TTC549 (cell line): ENCODE data around the gene SNRPB2.

ENCODE experiments used
- FAIRE-seq: peaks from 2 replicates; lab custom pipeline; 2012; peaks lifted over from hg19 to GRCh38; lab: Jason Lieb, UNC

SNRPB2 gene

GRCh38 chr20:16729565-16730460 lies at the start of gene SNRPB2:
TSS of gene SNRPB2 (plus strand) at chr20:16730026. CDS start at chr20:16731703, 1,677 bp downstream.
- FAIRE-seq = no peak

GRCh38 chr20:16684416-16684815 lies 45.4 kb upstream of the SNRPB2 start:
- FAIRE-seq = no peak

DNA sequence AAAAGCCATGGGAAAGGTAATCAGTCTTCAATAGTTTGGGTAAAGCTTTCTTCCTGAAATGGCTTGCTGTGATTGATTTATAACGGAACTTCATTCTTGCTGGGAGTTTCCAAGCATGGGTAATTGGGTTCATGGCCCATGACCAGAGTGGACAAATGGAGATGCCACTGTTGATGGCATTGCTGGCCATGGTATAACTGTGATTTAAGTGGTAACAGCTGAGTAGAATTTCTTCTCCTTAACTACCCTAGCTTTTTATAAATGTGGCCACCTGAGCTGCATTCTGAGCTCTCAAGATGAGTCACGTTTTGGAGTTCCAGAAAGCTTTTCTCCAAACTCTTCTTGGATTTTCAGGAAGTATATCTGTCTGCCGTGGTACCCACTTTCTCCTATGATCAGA lies 39.9 kb upstream of the SNRPB2 start:
- FAIRE-seq = no peak

- FAIRE-seq = no peak
Observed at GRCh38 chr20:16691381-16691780, 38.4 kb upstream of the SNRPB2 start.

DNA sequence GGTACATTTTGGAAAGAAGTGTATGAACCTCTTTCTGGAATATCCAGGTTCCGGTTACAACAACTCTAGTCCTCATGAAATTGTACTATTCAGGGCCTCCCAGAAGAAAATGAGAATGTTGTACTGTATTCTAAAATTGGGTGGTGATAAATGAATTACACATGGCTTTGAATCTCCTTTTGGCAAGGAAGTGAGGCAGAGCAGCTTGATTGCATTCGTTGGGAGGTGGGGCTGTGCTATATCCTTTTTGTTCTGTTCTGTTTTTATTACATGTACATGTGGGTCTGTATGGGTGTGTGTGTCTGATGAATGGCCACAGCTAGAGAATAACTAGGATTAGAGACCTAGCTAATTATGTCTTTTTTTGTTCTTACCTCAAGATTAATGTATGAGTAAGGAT lies 37.8 kb upstream of the SNRPB2 start:
- FAIRE-seq = no peak

DNA sequence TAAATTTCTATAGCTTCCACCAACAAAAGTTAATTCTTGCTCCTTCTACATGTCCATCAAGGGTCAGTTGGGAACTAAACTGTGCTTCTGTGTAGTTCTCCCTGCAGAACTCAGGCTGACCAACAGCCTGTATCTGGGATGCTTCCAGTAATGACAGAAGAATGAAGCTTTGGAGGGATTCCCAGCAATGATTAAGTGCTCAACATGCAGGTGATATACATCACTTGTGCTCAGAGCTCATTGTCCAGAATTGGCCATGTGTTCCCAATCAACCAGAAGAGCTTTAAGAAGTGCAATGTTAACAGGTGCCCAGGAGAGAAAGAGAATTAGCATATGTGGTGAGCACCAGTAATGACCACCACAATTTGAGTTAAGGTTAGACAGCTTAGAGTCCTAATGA lies 37.4 kb upstream of the SNRPB2 start:
- FAIRE-seq = no peak

DNA sequence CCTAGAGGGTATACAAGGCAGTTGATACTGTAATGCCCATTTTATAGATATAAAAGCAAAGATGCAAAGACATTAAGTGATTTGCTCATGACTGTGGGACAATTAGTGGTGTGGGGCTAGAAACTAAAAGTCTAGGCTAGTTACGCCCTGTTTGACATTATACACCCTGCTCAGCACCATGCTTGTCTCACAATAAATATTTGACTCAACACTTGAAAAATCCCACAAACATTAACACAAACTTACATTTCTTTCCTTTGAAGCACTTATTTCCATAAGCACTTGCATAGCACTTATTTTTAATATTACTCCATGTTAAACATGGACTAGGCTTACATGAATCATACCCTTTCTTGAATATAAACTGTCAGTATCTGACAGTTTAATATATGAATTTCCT lies 36.5 kb upstream of the SNRPB2 start:
- FAIRE-seq = no peak

- FAIRE-seq = no peak
Observed at GRCh38 chr20:16694161-16694560, 35.7 kb upstream of the SNRPB2 start.

DNA sequence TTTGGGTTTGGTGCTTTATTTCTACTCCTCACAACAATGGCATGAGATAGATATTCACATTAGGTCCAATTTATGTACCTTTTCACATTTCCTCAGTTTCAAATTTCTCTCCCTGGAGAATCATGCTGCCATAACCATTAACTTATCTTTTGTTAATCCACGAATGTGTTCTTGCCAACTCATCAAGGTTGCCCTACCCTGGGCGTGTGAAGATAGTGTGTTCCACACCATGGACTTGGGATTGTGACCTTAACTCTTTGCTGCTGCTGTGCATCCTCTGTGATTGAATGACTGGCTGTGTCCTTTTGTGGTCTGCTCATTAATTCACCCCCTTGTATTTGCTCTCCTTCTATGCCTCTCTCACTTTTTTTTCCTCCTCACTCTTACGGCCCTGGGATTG lies 34.2 kb upstream of the SNRPB2 start:
- FAIRE-seq = no peak

GRCh38 chr20:16699293-16699692 lies 30.5 kb upstream of the SNRPB2 start:
- no peak for FAIRE-seq

GRCh38 chr20:16701296-16701695 lies 28.5 kb upstream of the SNRPB2 start:
- FAIRE-seq = no peak

- FAIRE-seq = no peak
Observed at GRCh38 chr20:16703570-16703969, 26.3 kb upstream of the SNRPB2 start.

- no peak for FAIRE-seq
Observed at GRCh38 chr20:16707674-16708073, 22.2 kb upstream of the SNRPB2 start.

DNA sequence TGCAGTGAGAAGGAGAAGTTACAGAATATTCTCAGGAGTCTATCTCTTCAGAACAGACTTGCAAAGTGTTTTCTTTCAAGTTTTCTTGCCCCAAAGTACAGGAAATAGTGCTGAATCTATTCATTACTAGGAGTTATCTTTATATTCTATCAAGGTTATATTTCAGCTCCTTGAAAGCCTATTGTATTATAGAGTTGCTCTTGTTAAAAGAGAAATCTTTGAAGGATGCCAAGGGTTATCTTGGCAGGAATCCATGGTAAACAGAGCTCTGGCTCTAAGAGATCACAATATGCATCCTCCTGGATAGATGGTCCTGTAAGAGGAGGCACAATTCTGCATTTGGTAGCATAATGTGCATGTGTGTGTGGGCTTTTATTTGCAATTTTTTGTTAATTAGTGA lies 21.2 kb upstream of the SNRPB2 start:
- no peak for FAIRE-seq

DNA sequence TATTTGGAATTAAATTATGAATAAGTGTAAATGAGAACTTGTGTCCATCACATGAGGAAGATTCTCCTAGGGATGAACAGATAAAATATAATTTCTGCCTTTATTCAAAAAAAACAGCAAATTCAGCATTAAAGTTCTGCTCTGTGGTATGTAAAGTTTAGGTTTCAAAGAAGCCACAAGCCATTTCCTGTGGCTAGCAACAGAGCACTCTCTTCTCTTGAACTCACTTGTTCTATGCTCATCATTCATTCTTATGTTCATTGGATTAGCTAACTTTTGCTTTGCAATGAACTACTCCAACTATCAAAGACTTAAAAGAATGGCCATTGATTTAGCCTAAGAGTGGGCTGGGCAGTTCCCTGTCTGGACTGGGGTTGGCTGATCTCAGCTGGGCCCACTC lies 20.8 kb upstream of the SNRPB2 start:
- FAIRE-seq = no peak

- FAIRE-seq = no peak
Observed at GRCh38 chr20:16710781-16711180, 19.0 kb upstream of the SNRPB2 start.

GRCh38 chr20:16711661-16712258 lies 18.1 kb upstream of the SNRPB2 start:
- no peak for FAIRE-seq

- FAIRE-seq = no peak
Observed at GRCh38 chr20:16712511-16712947, 17.3 kb upstream of the SNRPB2 start.

GRCh38 chr20:16713066-16713465 lies 16.8 kb upstream of the SNRPB2 start:
- no peak for FAIRE-seq

- no peak for FAIRE-seq
Observed at GRCh38 chr20:16714242-16714641, 15.6 kb upstream of the SNRPB2 start.

GRCh38 chr20:16714751-16715150 lies 15.1 kb upstream of the SNRPB2 start:
- no peak for FAIRE-seq

- no peak for FAIRE-seq
Observed at GRCh38 chr20:16719421-16719820, 10.4 kb upstream of the SNRPB2 start.

- FAIRE-seq = no peak
Observed at GRCh38 chr20:16729080-16729479, 746 bp upstream of the SNRPB2 start.
